Psoas muscle (tissue), 8 donors: ENCODE data around the gene RTCB. TPM values are rescaled to one million over a fixed set of nuclear protein-coding genes. Genes with fewer than 3 reads are reported as not detected.

ENCODE experiments used
- ATAC-seq, 4 donors: fragments of 200-7000 bp; cut with Tn5 transposase; one replicate each; pipeline ENCODE4 v1.9.1; 2020; ENCODE audit warnings: moderate library complexity in 3 of 4, mild to moderate bottlenecking in 2 of 4
- DNase-seq, 2 donors: peaks; one replicate each; pipeline ENCODE4 v3.0.0-alpha.2; 2020
- H3K27ac ChIP-seq: fragments of 200-600 bp; one replicate; pipeline ENCODE4 v1.8.0; 2022
- H3K27me3 ChIP-seq, 3 donors: fragments of 200-600 bp in 1 of 3; one replicate each; pipeline versions ENCODE4 v1.6.1 to v1.8.0; 2013 to 2022; ENCODE audit warnings: low read length in 2 of 3, mild to moderate bottlenecking in 2 of 3, moderate library complexity in 1 of 3; ENCODE audit not compliant: insufficient read depth in 3 of 3
- H3K36me3 ChIP-seq, 2 donors: fragments of 200-600 bp in 1 of 2; one replicate each; pipeline versions ENCODE4 v1.6.1 to v1.8.0; 2013 to 2022; ENCODE audit warnings: low read depth in 1 of 2, mild to moderate bottlenecking in 1 of 2, moderate library complexity in 1 of 2; ENCODE audit not compliant: insufficient read depth in 1 of 2
- H3K4me1 ChIP-seq: fragments of 200-600 bp; one replicate; pipeline ENCODE4 v1.8.0; 2022
- H3K4me3 ChIP-seq: fragments of 200-600 bp; one replicate; pipeline ENCODE4 v1.8.0; 2022; ENCODE audit warnings: mild to moderate bottlenecking
- H3K9me3 ChIP-seq: fragments of 200-600 bp; one replicate; pipeline ENCODE4 v1.8.0; 2022
- WGBS, 3 donors: extraction: QIAGEN DNeasy Blood & Tissue Kit; methylation state at CpG; one replicate each; pipeline versions ENCODE4 v1.1.6 to v1.1.7; 2013; 5-methylcytosine and 5-hydroxymethylcytosine counted together
- intact Hi-C, 2 donors: fragments of 100-400 bp; cut with DNase I; formaldehyde crosslinking; loops; one replicate each; pipeline versions ENCODE4 v1.11.0 to v1.14.2; 2022
- polyA plus RNA-seq, 3 donors: library from polyadenylated mRNA; stranded (reverse); fragments of 200-250 nt; gene quantifications; one replicate each; pipeline ENCODE4 v1.2.3, GENCODE V29; 2013
- total RNA-seq, 4 donors: library from RNA; stranded (reverse); fragmentation: NEBNext Ultra II Directional in 2 of 4; extraction: Animal tissue kit (Norgen Biotek cat#: 25700) in 2 of 4; gene quantifications; one replicate each; pipeline versions ENCODE4 v1.2.1 to v1.2.4, GENCODE V29; 2021 to 2023
- TF ChIP-seq, protein P1 (sequence below): fragments of 200-600 bp; IDR thresholded peaks from one replicate; pipeline ENCODE4 v1.8.0; 2022; ENCODE audit warnings: antibody characterized with exemption
- donor health status: healthy with polysubstance abuse.
- donor health status: DM: no; HTN: no; CAD: no; lungs with moderate emphysema.
- donor health status: Bipolar disorder and iron deficiency.
- donor health status: healthy.
- donor health status: DM: yes; HTN: yes; CAD: no.
- donor health status: DM: no; HTN: no; CAD: no.
- donor health status: DM: no; HTN: no; CAD: no.
- donor health status: DM: yes; HTN: yes; CAD: no.

Gene RTCB
- total and polyA plus RNA-seq, 7 donors, result 40.0 to 91.5 (median 49.9) TPM

DNA sequence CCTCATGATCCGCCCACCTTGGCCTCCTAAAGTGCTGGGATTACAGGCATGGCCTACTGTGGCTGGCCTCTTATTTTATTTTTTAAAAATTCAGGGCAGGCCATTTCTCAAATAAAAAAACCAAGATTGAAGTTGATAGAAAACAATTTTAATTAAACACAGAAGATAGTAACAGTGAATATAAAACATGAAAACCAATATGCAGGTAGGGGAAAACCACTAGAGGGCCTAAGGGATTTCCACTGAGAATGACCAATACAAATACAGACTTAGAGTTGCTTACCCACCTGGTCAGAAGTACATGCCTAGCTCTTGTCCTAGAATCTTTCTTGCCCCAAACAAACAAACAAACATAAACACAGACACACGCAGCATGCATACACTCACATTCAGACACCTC is 1.7 kb upstream of the RTCB start:
- DNase-seq (no peak), ATAC-seq (no peak)
- peaks cover 2 to 5% of the 10 kb centered on the region in 2 donors for H3K36me3 ChIP-seq
- H3K4me3 ChIP-seq, result no peak overlapping the region
- TF ChIP-seq, protein P1, sequence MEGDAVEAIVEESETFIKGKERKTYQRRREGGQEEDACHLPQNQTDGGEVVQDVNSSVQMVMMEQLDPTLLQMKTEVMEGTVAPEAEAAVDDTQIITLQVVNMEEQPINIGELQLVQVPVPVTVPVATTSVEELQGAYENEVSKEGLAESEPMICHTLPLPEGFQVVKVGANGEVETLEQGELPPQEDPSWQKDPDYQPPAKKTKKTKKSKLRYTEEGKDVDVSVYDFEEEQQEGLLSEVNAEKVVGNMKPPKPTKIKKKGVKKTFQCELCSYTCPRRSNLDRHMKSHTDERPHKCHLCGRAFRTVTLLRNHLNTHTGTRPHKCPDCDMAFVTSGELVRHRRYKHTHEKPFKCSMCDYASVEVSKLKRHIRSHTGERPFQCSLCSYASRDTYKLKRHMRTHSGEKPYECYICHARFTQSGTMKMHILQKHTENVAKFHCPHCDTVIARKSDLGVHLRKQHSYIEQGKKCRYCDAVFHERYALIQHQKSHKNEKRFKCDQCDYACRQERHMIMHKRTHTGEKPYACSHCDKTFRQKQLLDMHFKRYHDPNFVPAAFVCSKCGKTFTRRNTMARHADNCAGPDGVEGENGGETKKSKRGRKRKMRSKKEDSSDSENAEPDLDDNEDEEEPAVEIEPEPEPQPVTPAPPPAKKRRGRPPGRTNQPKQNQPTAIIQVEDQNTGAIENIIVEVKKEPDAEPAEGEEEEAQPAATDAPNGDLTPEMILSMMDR, result no peak
- peaks cover 15% of the 10 kb centered on the region for H3K4me1 ChIP-seq
- no peaks in the 10 kb centered on the region for H3K9me3 ChIP-seq
- intact Hi-C loops, result loop anchor here in 1 of 2 donors (2.0 to 10.0 kb wide), 2 partner anchors 61 to 659 kb away; partner anchors contain the start of genes DEPDC5, FBXO7 and PRR14L
- H3K27me3 ChIP-seq, result peaks cover 0 to 7% (median 5%) of the 10 kb centered on the region in 3 donors
- 90 to 92% (median 90%) methylated on average over 2 of the region's 2 CpGs for WGBS, 3 donors
- no peak overlapping the region for H3K27ac ChIP-seq

DNA sequence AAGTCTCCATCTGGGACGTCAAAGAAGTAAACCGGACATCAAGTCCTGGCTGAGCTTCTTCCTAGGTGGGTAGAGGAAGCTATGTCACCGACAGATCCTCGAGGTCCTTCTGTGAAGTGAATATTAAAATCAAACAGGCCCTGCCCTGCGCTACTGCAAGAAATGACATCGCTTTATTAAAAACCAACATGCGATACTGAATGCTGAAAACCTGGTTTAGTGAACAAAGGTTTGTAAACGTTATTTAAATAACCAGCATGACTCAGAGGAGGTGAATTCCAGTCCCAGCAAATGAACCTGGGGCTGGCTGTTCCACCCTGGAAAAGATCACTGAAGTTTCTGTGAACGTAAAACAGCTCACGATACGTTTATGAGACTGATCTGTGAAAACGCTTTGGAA is 645 bp downstream of the RTCB start:
- DNase-seq, result no peak
- Histone ChIP-seq H3K27me3 (no peaks in the 10 kb centered on the region), H3K36me3 (peaks cover 4 to 28% of the 10 kb centered on the region in 2 donors), H3K27ac (peak overlapping the region; percentile 79), H3K4me3 (peak overlapping the region; percentile 84), H3K4me1 (peaks cover 18% of the 10 kb centered on the region), H3K9me3 (no peaks in the 10 kb centered on the region)
- intact Hi-C loops, result loop anchor here in 1 of 2 donors (10.0 kb wide), 1 partner anchor 657 kb away; the partner anchor contains the start of genes DEPDC5 and PRR14L
- TF ChIP-seq, protein P1, result no peak
- ATAC-seq, result peak; percentile 58 to 78 (median 67)
- WGBS, 3 donors, result 1 to 4% (median 1%) methylated on average over 12 of the region's 12 CpGs

DNA sequence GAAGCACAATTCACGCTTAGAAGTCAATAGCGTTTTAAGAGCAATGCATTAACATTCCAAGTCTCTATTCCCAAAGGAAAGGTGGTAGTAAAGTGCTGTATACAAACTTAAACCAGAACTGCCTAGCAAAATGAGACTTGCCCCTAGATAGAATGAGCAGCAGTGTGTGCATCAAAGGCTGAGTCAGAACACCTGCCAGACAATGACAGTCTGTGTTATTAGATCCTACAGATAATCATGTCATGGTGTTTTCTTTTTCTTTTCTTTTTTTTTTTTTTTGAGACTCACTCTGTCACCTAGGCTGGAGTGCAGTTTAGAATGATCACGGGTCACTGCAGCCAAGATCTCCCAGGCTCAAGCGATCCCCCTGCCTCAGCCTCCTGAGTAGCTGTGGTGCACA is 1.6 kb downstream of the RTCB start:
- DNase-seq (no peak), ATAC-seq (peak in 1 of 4 donors; percentile 19)
- Histone ChIP-seq H3K9me3 (no peaks in the 10 kb centered on the region), H3K27me3 (no peaks in the 10 kb centered on the region), H3K36me3 (peaks cover 7 to 38% of the 10 kb centered on the region in 2 donors), H3K4me1 (peaks cover 18% of the 10 kb centered on the region), H3K27ac (no peak overlapping the region), H3K4me3 (peak overlapping the region; percentile 84)
- WGBS, 3 donors, result 57 to 66% (median 62%) methylated on average over 4 of the region's 4 CpGs
- TF ChIP-seq, protein P1, result no peak
- intact Hi-C loops, result loop anchor here in 1 of 2 donors (10.0 kb wide), 1 partner anchor 656 kb away; the partner anchor contains the start of genes DEPDC5 and PRR14L

DNA sequence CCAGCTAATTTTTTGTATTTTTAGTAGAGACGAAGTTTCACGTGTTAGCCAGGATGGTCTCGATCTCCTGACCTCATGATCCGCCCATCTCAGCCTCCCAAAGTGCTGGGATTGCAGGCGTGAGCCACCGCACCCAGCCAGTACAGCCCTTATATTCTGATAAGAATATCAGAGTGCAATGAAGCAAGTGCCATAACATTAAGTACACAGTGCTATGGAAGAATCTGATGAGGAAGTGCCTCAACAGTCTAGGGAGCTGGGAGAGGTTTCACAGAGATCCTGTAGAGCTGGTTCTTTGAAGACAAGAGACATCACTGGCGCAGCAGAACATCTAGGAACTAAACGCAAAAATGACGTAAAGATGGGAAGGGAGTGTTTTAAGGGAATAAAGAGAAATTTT is 2.1 kb downstream of the RTCB start:
- Histone ChIP-seq H3K27ac (no peak overlapping the region), H3K4me3 (peak overlapping the region; percentile 84), H3K36me3 (peaks cover 7 to 43% of the 10 kb centered on the region in 2 donors), H3K27me3 (no peaks in the 10 kb centered on the region), H3K9me3 (no peaks in the 10 kb centered on the region), H3K4me1 (peaks cover 18% of the 10 kb centered on the region)
- WGBS, 3 donors, result 90 to 94% (median 93%) methylated on average over 9 of the region's 9 CpGs
- DNase-seq (no peak), ATAC-seq (no peak)
- intact Hi-C loops, result loop anchor here in 1 of 2 donors (10.0 kb wide), 1 partner anchor 655 kb away; the partner anchor contains the start of genes DEPDC5 and PRR14L
- TF ChIP-seq, protein P1, result no peak

DNA sequence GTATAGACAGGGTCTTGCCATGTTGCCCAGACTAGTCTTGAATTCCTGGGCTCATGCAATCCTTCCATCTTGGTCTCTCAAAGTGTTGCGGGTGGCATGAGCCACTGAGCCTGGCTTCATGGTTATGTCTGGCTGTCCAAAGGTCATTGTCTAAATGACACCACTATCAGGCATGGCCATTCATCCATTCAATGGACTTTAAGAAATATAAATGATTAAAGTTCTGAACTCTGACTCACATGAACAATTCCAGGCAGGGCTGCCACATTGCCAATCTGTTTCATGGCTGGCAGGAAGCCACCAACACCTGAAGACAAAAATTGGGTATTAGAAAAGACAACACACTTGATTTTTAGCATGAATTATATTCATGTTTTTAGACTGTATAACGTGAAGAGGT is 4.1 kb downstream of the RTCB start:
- no peaks in the 10 kb centered on the region for H3K9me3 ChIP-seq
- H3K36me3 ChIP-seq, result peaks cover 7 to 63% of the 10 kb centered on the region in 2 donors
- peaks cover 18% of the 10 kb centered on the region for H3K4me1 ChIP-seq
- 47 to 62% (median 50%) methylated on average over 2 of the region's 2 CpGs for WGBS, 3 donors
- no peaks in the 10 kb centered on the region for H3K27me3 ChIP-seq
- ATAC-seq (no peak), DNase-seq (no peak)
- H3K27ac ChIP-seq, result no peak overlapping the region
- intact Hi-C loops, result no loop called here
- no peak overlapping the region for H3K4me3 ChIP-seq
- TF ChIP-seq, protein P1, result no peak
